H9 (cell line): Measurements from ENCODE around the gene DAPK1. TPM values are rescaled to one million over a fixed set of nuclear protein-coding genes. Genes with fewer than 3 reads are reported as not detected.

ENCODE experiments used
- DNase-seq: peaks from one replicate; pipeline ENCODE4 v3.0.0-alpha.2; 2017
- H2AFZ ChIP-seq: one replicate; pipeline ENCODE4 v1.6.1; 2013; ENCODE audit warnings: mild to moderate bottlenecking, low read length, control low read depth, moderate library complexity
- H2AK5ac ChIP-seq: 2 replicates; pipeline ENCODE4 v1.6.1; 2013; ENCODE audit warnings: low read length, control low read depth, mixed read lengths; ENCODE audit not compliant: insufficient read length
- H2BK120ac ChIP-seq: one replicate; pipeline ENCODE4 v1.6.1; 2013; ENCODE audit warnings: low read depth, mild to moderate bottlenecking, low read length, control low read depth, inconsistent platforms; ENCODE audit not compliant: poor library complexity, severe bottlenecking
- H2BK12ac ChIP-seq: 2 replicates; pipeline ENCODE4 v1.6.1; 2013; ENCODE audit warnings: low read length, control low read depth, mixed read lengths, low read depth; ENCODE audit not compliant: insufficient read length
- H2BK15ac ChIP-seq: 2 replicates; pipeline ENCODE4 v1.6.1; 2013; ENCODE audit warnings: low read depth, low read length, control low read depth
- H2BK20ac ChIP-seq: one replicate; pipeline ENCODE4 v1.6.1; 2013; ENCODE audit warnings: low read depth, mild to moderate bottlenecking, low read length, control low read depth, inconsistent platforms; ENCODE audit not compliant: poor library complexity, severe bottlenecking
- H2BK5ac ChIP-seq: 2 replicates; pipeline ENCODE4 v1.6.1; 2013; ENCODE audit warnings: low read length, control low read depth, mixed read lengths; ENCODE audit not compliant: insufficient read length
- H3K14ac ChIP-seq: 2 replicates; pipeline ENCODE4 v1.6.1; 2013; ENCODE audit warnings: low read length, control low read depth; ENCODE audit not compliant: insufficient read depth
- H3K18ac ChIP-seq: 2 replicates; pipeline ENCODE4 v1.6.1; 2013; ENCODE audit warnings: low read depth, mild to moderate bottlenecking, mixed read lengths, low read length, control low read depth; ENCODE audit not compliant: insufficient read length
- H3K23ac ChIP-seq: 2 replicates; pipeline ENCODE4 v1.6.1; 2013; ENCODE audit warnings: low read length, control low read depth, mixed read lengths, low read depth; ENCODE audit not compliant: insufficient read length
- H3K23me2 ChIP-seq: 2 replicates; pipeline ENCODE4 v1.6.1; 2013; ENCODE audit warnings: low read depth, mild to moderate bottlenecking, mixed read lengths, low read length, control low read depth; ENCODE audit not compliant: insufficient read length, poor library complexity, severe bottlenecking
- H3K27ac ChIP-seq: 2 replicates; pipeline ENCODE4 v1.5.1; 2013; ENCODE audit warnings: low read length, control low read depth, mixed read lengths, low read depth; ENCODE audit not compliant: insufficient read length
- H3K27me3 ChIP-seq: 2 replicates; pipeline ENCODE4 v1.6.1; 2013; ENCODE audit warnings: low read length, control low read depth, inconsistent platforms; ENCODE audit not compliant: insufficient read depth
- H3K4ac ChIP-seq: 2 replicates; pipeline ENCODE4 v1.6.1; 2013; ENCODE audit warnings: low read depth, mild to moderate bottlenecking, control low read depth, inconsistent platforms, low read length, moderate library complexity
- H3K4me1 ChIP-seq: 2 replicates; pipeline ENCODE4 v1.6.1; 2013; ENCODE audit warnings: low read length, control low read depth, inconsistent platforms; ENCODE audit not compliant: insufficient read depth
- H3K4me2 ChIP-seq: 2 replicates; pipeline ENCODE4 v1.6.1; 2013; ENCODE audit warnings: low read length, control low read depth, mixed read lengths; ENCODE audit not compliant: insufficient read length, insufficient read depth
- H3K56ac ChIP-seq: 2 replicates; pipeline ENCODE4 v1.6.1; 2013; ENCODE audit warnings: low read depth, mild to moderate bottlenecking, mixed read lengths, low read length, control low read depth; ENCODE audit not compliant: insufficient read length
- H3K79me1 ChIP-seq: 2 replicates; pipeline ENCODE4 v1.6.1; 2013; ENCODE audit warnings: low read depth, mild to moderate bottlenecking, moderate library complexity, low read length, control low read depth, inconsistent platforms; ENCODE audit not compliant: insufficient read depth, poor library complexity, severe bottlenecking
- H3K79me2 ChIP-seq: 2 replicates; pipeline ENCODE4 v1.6.1; 2013; ENCODE audit warnings: low read length, control low read depth, inconsistent platforms; ENCODE audit not compliant: insufficient read depth
- H3K9ac ChIP-seq: 2 replicates; pipeline ENCODE4 v1.6.1; 2013; ENCODE audit warnings: low read length, control low read depth, mixed read lengths; ENCODE audit not compliant: insufficient read length; ENCODE audit errors: extremely low read depth
- H3K9me3 ChIP-seq: one replicate; pipeline ENCODE4 v1.6.1; 2013; ENCODE audit warnings: low read depth, low read length, inconsistent platforms; ENCODE audit not compliant: control insufficient read depth
- H3T11ph ChIP-seq: one replicate; pipeline ENCODE4 v1.6.1; 2013; ENCODE audit warnings: mild to moderate bottlenecking, low read length, control low read depth, inconsistent platforms
- H4K20me1 ChIP-seq: one replicate; pipeline ENCODE4 v1.6.1; 2013; ENCODE audit not compliant: control insufficient read depth, insufficient read length, insufficient read depth
- H4K5ac ChIP-seq: 2 replicates; pipeline ENCODE4 v1.6.1; 2013; ENCODE audit warnings: low read depth, mild to moderate bottlenecking, mixed read lengths, low read length, control low read depth; ENCODE audit not compliant: insufficient read length
- H4K8ac ChIP-seq: replicated peaks from 2 replicates; pipeline ENCODE4 v1.6.1; 2013; ENCODE audit warnings: low read length, control low read depth, mixed read lengths, low read depth; ENCODE audit not compliant: insufficient read length
- H4K91ac ChIP-seq: 2 replicates; pipeline ENCODE4 v1.6.1; 2013; ENCODE audit warnings: low read depth, mild to moderate bottlenecking, moderate library complexity, mixed read lengths, low read length, control low read depth; ENCODE audit not compliant: insufficient read length
- H3K27ac Mint-ChIP-seq, 3 experiments: 2 replicates in 2 of 3; 3 replicates in 1 of 3; pipeline ENCODE4 v1.8.0; 2020 to 2021; ENCODE audit warnings: mixed read lengths in 3 of 3, mild to moderate bottlenecking in 1 of 3, moderate library complexity in 1 of 3
- H3K27me3 Mint-ChIP-seq: 2 replicates; pipeline ENCODE4 v1.8.0; 2021; ENCODE audit warnings: low read depth, mild to moderate bottlenecking, moderate library complexity, mixed read lengths
- H3K36me3 Mint-ChIP-seq, 3 experiments: 2 replicates in 2 of 3; 3 replicates in 1 of 3; pipeline ENCODE4 v1.8.0; 2020 to 2021; ENCODE audit warnings: low read depth in 3 of 3, mixed read lengths in 3 of 3; ENCODE audit not compliant: insufficient read depth in 1 of 3
- H3K4me1 Mint-ChIP-seq, 2 experiments: 2 replicates each; pipeline ENCODE4 v1.8.0; 2020; ENCODE audit warnings: mixed read lengths in 2 of 2
- H3K4me3 Mint-ChIP-seq, 2 experiments: 2 replicates in 1 of 2; 3 replicates in 1 of 2; pipeline ENCODE4 v1.8.0; 2020 to 2021; ENCODE audit warnings: mild to moderate bottlenecking in 2 of 2, mixed read lengths in 2 of 2, moderate library complexity in 1 of 2
- H3K9me3 Mint-ChIP-seq, 2 experiments: 2 replicates in 1 of 2; 3 replicates in 1 of 2; pipeline ENCODE4 v1.8.0; 2020; ENCODE audit warnings: mild to moderate bottlenecking in 2 of 2, mixed read lengths in 2 of 2, moderate library complexity in 1 of 2
- CTCF ChIP-seq: fragments of 200-600 bp; sonication (generic); conservative IDR thresholded peaks from 3 replicates; pipeline ENCODE4 v1.8.0; 2021; ENCODE audit warnings: antibody characterized with exemption, mild to moderate bottlenecking
- WGBS: extraction: QIAGEN DNeasy Blood & Tissue Kit; methylation state at CpG from one replicate; pipeline ENCODE4 v1.1.7; 2013; ENCODE audit warnings: missing lambda C conversion rate, low lambda C conversion rate, mixed read lengths; ENCODE audit not compliant: insufficient read length; ENCODE audit errors: extremely low coverage; 5-methylcytosine and 5-hydroxymethylcytosine counted together
- total RNA-seq: library from RNA; stranded (reverse); gene quantifications from 2 replicates; pipeline ENCODE4 v1.2.1, GENCODE V29; 2021

Gene DAPK1
- total RNA-seq, 1 experiment from 2014 or later: 79.4 TPM

- no peak overlapping the region for H3K4me3 Mint-ChIP-seq
- H3K56ac ChIP-seq: no peak overlapping the region
- H2BK5ac ChIP-seq: no peak overlapping the region
- no peak overlapping the region for H3K27ac ChIP-seq
- H2BK15ac ChIP-seq: no peak overlapping the region
- H2BK20ac ChIP-seq: no peak overlapping the region
- no peak overlapping the region for H3K18ac ChIP-seq
- H3K4ac ChIP-seq: no peak overlapping the region
- H3K4me1 Mint-ChIP-seq: peaks cover 9 to 13% of the 10 kb centered on the region in 2 experiments; a peak in 3 of 4 replicates
- WGBS: no CpG with 5 or more reads among the region's 14 CpGs
- no peak overlapping the region for H3K23ac ChIP-seq
- H3K27ac Mint-ChIP-seq: peak overlapping the region in 2 of 3 experiments; percentile 26 to 86; a peak in 3 of 7 replicates
- H3K79me1 ChIP-seq: no peaks in the 10 kb centered on the region
- 0 out of 3 replicates have a peak, but pooled peaks have one; percentile 13 for TF ChIP-seq CTCF
- no peaks in the 10 kb centered on the region for H3K79me2 ChIP-seq
- H3K14ac ChIP-seq: no peak overlapping the region
- H4K8ac ChIP-seq: no peak overlapping the region
- H3K9me3 Mint-ChIP-seq: no peaks in the 10 kb centered on the region
- no peak overlapping the region for H4K91ac ChIP-seq
- no peaks in the 10 kb centered on the region for H3K9me3 ChIP-seq
- H3K4me1 ChIP-seq: no peaks in the 10 kb centered on the region
- no peak overlapping the region for H2BK120ac ChIP-seq
- no peaks in the 10 kb centered on the region for H3K27me3 ChIP-seq
- no peak overlapping the region for H3K9ac ChIP-seq
- no peak overlapping the region for H2AFZ ChIP-seq
- H3T11ph ChIP-seq: no peak overlapping the region
- no peak overlapping the region for H4K5ac ChIP-seq
- DNase-seq: peak; percentile 39
- no peak overlapping the region for H3K4me2 ChIP-seq
- no peaks in the 10 kb centered on the region for H3K27me3 Mint-ChIP-seq
- peaks cover 65 to 70% (median 68%) of the 10 kb centered on the region in 3 experiments for H3K36me3 Mint-ChIP-seq
- H3K23me2 ChIP-seq: no peaks in the 10 kb centered on the region
- H2BK12ac ChIP-seq: no peak overlapping the region
- H2AK5ac ChIP-seq: no peak overlapping the region
- no peaks in the 10 kb centered on the region for H4K20me1 ChIP-seq
These were observed 188.3 kb downstream of the DAPK1 start for GRCh38 chr9:87685871-87686519.
